Natural killer cell treated with Interleukin-12 subunit alpha and Interleukin-12 subunit beta and Interleukin-15 and Interleukin-18, amount 100 ng/mL, for 72 hours (primary cell): ENCODE results near the gene CLDN19. TPM values are rescaled to one million over a fixed set of nuclear protein-coding genes. Genes with fewer than 3 reads are reported as not detected.
"Not testable (repeated sequence)": the region's sequence is repeated elsewhere in the genome, so short reads cannot be mapped to it uniquely, and the experiment has no call there.

Experiments
- ATAC-seq, 2 donors: fragments of 150-1000 bp; cut with Tn5 transposase in 1 of 2; sonication (Bioruptor Pico), chemical (Tn5 transposase) in 1 of 2; 2 replicates each; pipeline ENCODE4 v1.10.0; 2021
- DNase-seq: peaks from one replicate; pipeline ENCODE4 v3.0.0; 2022; ENCODE audit warnings: low spot score
- H3K27ac Mint-ChIP-seq, 2 donors: 1 replicate in 1 of 2; 2 replicates in 1 of 2; pipeline ENCODE4 v1.8.0; 2022; ENCODE audit warnings: mixed read lengths in 2 of 2, mild to moderate bottlenecking in 1 of 2, moderate library complexity in 1 of 2
- H3K27me3 Mint-ChIP-seq, 2 donors: 1 replicate in 1 of 2; 2 replicates in 1 of 2; pipeline ENCODE4 v1.8.0; 2022; ENCODE audit warnings: mixed read lengths in 2 of 2
- H3K36me3 Mint-ChIP-seq: one replicate; pipeline ENCODE4 v1.8.0; 2022; ENCODE audit warnings: mixed read lengths
- H3K4me1 Mint-ChIP-seq, 2 donors: 1 replicate in 1 of 2; 2 replicates in 1 of 2; pipeline ENCODE4 v1.8.0; 2022; ENCODE audit warnings: low read depth in 2 of 2, mixed read lengths in 2 of 2, mild to moderate bottlenecking in 1 of 2
- H3K4me3 Mint-ChIP-seq: one replicate; pipeline ENCODE4 v1.8.0; 2022; ENCODE audit warnings: mixed read lengths
- H3K9me3 Mint-ChIP-seq: 2 replicates; pipeline ENCODE4 v1.8.0; 2022; ENCODE audit warnings: mixed read lengths
- total RNA-seq, 2 donors: library from RNA; stranded (reverse); gene quantifications; one replicate each; pipeline ENCODE4 v1.2.3, GENCODE V29; 2022

The CLDN19 gene
- total RNA-seq, 2 donors from 2014 or later, result not detected

DNA sequence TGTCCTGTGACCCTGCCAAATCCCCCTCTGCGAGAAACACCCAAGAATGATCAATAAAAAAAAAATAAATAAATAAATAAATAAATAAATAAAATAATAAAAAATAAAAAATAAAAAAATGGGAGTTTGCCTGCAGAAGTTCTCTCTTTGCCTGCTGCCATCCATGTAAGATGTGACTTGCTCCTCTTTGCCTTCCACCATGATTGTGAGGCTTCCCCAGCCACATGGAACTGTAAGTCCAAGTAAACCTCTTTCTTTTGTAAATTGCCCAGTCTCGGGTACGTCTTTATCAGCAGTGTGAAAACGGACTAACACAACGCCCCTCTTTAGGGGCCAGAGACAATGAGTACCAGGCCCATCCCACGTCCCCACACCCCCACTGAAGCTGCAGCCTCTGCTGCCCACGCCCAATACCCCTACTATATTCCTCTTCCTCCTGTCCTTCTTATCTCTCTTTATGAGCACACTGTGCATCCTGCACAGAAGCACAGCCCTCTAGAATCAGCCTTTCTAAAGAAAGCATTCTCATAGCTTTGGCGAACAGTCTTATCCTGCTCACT, 11.6 kb upstream of the CLDN19 start:
- not testable (repeated sequence) for DNase-seq

DNA sequence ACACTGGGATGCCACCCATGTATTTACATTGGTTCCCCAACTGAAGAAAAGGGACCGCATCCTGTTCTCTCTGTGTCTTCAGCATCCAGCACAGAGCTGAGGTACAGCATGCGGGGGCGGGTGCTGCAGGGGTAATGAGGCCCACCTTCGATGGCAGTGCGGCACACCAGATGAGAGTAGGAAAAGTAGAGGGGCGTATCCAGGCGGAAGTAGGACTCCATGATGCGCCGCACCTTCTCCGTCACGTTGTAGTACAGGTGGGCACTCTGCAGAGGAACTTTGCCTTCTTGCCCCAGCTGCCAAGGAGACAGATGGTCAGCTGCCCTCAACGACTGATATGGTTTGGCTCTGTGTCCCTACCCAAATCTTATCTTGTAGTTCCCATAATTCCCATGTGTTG, 10.0 kb upstream of the CLDN19 start:
- Mint-ChIP-seq H3K27me3 (no peaks in the 10 kb centered on the region), H3K36me3 (peaks cover 20% of the 10 kb centered on the region), H3K4me3 (no peak overlapping the region), H3K27ac (no peak overlapping the region), H3K9me3 (no peaks in the 10 kb centered on the region), H3K4me1 (no peaks in the 10 kb centered on the region)
- no peak for ATAC-seq
- DNase-seq, result no peak

More for the DNA sequence above, 11.6 kb upstream of the CLDN19 start:
- H3K27me3 Mint-ChIP-seq, ATAC-seq, H3K27ac Mint-ChIP-seq, H3K4me1 Mint-ChIP-seq, H3K9me3 Mint-ChIP-seq, H3K4me3 Mint-ChIP-seq: not testable (repeated sequence)
- peaks cover 29% of the 10 kb centered on the region for H3K36me3 Mint-ChIP-seq

DNA sequence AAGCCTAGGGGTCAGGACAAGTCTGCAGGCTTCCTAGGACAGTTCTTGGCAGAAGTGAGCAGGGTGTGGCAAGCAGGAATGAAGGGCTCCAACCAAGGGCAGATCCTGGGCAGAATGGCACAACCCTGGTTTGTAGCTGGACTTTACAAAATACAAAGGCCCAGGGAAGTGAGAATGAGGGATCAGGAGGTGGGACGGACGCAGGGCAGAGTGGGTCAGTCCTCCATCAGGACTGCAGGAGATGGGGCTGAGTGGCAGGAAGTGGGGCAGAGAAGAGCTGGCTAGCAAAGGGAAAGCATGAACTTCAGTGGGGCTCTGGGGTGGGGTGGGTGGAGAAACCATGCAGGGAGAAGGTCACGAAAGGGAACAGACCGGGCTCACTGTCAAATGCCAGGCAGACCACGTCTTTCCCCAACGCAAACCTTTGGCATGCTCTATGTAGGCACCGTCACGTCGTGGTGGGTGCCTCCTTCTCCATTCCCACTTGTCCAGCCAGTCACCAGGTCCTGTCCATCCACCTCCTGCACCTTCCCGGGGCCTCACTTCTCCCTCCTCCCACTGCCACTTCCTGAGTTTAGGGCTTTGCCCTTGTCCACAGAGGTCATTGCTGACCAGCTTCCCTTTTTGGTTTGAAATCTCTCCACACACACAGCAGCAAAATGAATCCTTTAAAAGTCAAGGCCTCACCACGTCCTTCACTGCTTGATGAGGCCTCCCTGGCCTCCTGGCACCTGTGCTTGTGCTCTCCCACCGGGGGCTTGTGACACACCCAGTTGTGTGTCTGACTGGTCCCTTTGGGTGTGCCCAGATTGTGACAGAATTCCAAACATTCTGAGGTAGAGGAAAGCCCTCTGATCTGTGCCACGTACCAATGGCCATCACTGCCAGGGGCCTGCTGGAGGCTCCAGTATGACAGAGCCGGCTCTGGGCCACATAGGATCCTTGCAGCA, 8.7 kb upstream of the CLDN19 start:
- DNase-seq (no peak), ATAC-seq (no peak)
- Mint-ChIP-seq H3K9me3 (no peaks in the 10 kb centered on the region), H3K4me1 (no peaks in the 10 kb centered on the region), H3K36me3 (peaks cover 14% of the 10 kb centered on the region), H3K27me3 (no peaks in the 10 kb centered on the region), H3K27ac (no peak overlapping the region), H3K4me3 (no peak overlapping the region)

DNA sequence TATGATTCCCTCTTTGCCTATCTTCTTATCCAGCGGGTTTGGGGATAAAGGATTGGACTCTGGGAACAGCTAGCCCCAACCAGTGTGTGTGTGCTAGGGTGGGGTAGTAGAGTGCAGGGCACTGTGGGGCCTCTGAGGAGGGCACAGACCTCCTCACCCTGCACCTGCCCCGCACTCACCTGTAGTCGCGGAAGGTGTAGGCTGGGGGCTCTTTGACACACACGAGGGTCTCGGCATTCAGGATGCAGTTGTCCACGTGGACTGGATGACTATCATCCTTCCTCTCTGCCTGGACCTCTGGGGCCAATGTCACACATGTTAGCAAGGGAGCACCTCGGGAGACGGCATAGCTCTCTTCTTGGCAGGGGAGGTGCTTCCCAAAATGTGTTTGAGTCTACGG, 8.0 kb upstream of the CLDN19 start:
- no peak overlapping the region for H3K4me3 Mint-ChIP-seq
- H3K27ac Mint-ChIP-seq, result no peak overlapping the region
- ATAC-seq (no peak), DNase-seq (no peak)
- H3K4me1 Mint-ChIP-seq, result no peaks in the 10 kb centered on the region
- H3K27me3 Mint-ChIP-seq, result no peaks in the 10 kb centered on the region
- peaks cover 13% of the 10 kb centered on the region for H3K36me3 Mint-ChIP-seq
- no peaks in the 10 kb centered on the region for H3K9me3 Mint-ChIP-seq

- Mint-ChIP-seq H3K9me3 (no peaks in the 10 kb centered on the region), H3K27me3 (no peaks in the 10 kb centered on the region), H3K4me1 (no peaks in the 10 kb centered on the region), H3K36me3 (peaks cover 8% of the 10 kb centered on the region), H3K27ac (no peak overlapping the region), H3K4me3 (no peak overlapping the region)
- DNase-seq, result no peak
- ATAC-seq, result no peak
Measured at GRCh38 chr1:42747125-42747524, 7.1 kb upstream of the CLDN19 start.

GRCh38 chr1:42746436-42747105, 6.5 kb upstream of the CLDN19 start:
- ATAC-seq, result no peak
- no peaks in the 10 kb centered on the region for H3K4me1 Mint-ChIP-seq
- no peaks in the 10 kb centered on the region for H3K9me3 Mint-ChIP-seq
- H3K36me3 Mint-ChIP-seq, result peaks cover 2% of the 10 kb centered on the region
- DNase-seq, result no peak
- H3K4me3 Mint-ChIP-seq, result no peak overlapping the region
- no peak overlapping the region for H3K27ac Mint-ChIP-seq
- H3K27me3 Mint-ChIP-seq, result no peaks in the 10 kb centered on the region

DNA sequence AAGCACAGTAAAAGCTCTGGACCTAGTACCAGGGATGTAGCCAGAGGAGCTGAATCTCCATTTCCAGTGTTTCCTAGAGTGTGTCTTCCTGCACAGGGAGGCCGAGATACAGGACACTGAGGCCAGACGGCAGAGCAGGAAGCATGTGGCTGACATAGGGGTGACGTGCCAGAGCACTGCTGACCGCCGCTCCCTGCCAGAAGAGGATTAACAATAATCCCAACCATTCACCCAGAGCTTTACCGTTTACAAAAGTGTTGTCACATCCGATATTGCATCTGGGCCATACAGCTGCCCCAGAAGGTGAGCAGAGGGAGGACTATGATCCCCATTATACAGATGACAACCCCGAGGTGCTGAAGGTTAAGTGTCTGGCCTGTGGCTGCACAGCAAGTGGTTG, 5.8 kb upstream of the CLDN19 start:
- DNase-seq (no peak), ATAC-seq (no peak)
- no peaks in the 10 kb centered on the region for H3K9me3 Mint-ChIP-seq
- no peak overlapping the region for H3K27ac Mint-ChIP-seq
- no peak overlapping the region for H3K4me3 Mint-ChIP-seq
- H3K4me1 Mint-ChIP-seq, result no peaks in the 10 kb centered on the region
- H3K27me3 Mint-ChIP-seq, result no peaks in the 10 kb centered on the region
- no peaks in the 10 kb centered on the region for H3K36me3 Mint-ChIP-seq

GRCh38 chr1:42744148-42744413, 4.0 kb upstream of the CLDN19 start:
- H3K27me3 Mint-ChIP-seq, result no peaks in the 10 kb centered on the region
- no peaks in the 10 kb centered on the region for H3K4me1 Mint-ChIP-seq
- no peaks in the 10 kb centered on the region for H3K9me3 Mint-ChIP-seq
- no peak for DNase-seq
- no peak overlapping the region for H3K4me3 Mint-ChIP-seq
- no peak overlapping the region for H3K27ac Mint-ChIP-seq
- no peak for ATAC-seq
- H3K36me3 Mint-ChIP-seq, result no peaks in the 10 kb centered on the region

DNA sequence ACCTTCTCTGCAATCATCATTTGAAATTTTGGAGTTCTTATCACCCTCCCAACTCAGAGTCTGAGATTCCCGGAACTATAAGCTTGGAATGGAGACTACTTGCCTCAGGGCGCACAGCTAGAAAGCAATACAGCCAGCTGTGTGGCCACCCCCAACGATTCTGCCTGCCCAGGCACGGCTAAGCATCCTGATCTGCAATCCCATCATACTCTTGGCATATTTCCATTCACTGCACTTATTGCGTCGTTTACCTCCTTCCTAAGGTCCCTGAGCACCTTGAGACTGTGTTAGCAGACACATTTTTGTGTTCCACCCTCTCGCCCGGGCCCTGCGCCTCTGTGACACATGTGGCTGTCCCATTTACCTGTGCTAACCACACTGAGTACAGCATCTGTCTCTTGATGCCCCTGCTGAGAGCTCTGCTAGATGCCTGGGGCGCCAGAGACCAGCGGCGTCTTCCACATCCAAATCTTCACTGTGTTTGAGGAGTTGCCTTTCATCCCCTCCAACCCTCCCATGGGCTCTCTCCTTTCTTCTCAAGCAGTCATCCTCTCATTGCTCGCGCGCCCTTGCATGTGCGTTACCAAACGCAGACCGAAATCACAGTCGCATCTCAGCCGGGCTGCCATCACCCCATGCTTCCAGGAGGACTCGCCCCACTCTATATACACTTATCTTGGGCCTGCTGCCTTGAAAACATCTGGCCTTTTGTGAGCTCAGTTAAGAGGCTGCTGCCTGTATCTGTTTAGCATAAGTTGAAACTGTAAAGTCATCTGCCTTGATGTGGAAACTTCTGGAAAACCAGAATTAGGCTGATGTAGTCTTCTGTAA, 3.5 kb upstream of the CLDN19 start:
- DNase-seq (no peak), ATAC-seq (no peak)
- no peaks in the 10 kb centered on the region for H3K4me1 Mint-ChIP-seq
- H3K27me3 Mint-ChIP-seq, result no peaks in the 10 kb centered on the region
- no peak overlapping the region for H3K4me3 Mint-ChIP-seq
- H3K9me3 Mint-ChIP-seq, result no peaks in the 10 kb centered on the region
- H3K36me3 Mint-ChIP-seq, result no peaks in the 10 kb centered on the region
- no peak overlapping the region for H3K27ac Mint-ChIP-seq

DNA sequence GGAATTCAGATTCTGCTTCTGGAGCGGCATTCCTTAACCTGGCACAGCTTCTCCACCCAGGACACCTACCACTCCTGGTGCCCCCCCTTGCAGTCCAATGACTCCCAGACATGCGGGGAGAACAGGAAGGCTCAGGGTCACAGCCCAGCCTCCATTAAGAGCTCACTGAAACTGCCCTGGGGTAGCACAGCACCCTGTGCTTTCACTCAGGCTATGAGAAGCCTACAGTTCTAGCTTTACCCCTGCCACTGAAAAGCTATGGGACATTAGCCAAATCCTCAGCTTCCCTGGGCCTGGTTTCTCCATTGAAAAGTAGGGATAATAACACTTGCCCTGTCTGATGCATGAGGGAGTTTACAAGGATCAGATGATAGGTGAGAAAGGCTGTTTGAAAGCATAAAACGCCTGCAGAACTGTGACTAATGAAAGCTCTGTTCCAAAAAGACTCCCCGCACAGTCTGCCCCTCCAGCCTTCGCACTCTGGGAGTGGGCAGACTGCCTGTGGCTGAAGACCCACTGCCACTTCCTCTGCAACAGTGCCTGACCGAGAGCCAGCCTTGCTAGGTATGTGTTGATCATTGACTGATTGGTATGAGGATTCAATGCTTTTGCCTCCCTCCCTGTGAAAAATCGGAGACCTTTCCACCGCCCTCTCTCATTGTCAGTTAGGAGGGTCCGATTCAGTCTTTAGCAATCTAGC, 2.7 kb upstream of the CLDN19 start:
- H3K4me1 Mint-ChIP-seq, result no peaks in the 10 kb centered on the region
- no peaks in the 10 kb centered on the region for H3K36me3 Mint-ChIP-seq
- no peaks in the 10 kb centered on the region for H3K27me3 Mint-ChIP-seq
- no peak overlapping the region for H3K4me3 Mint-ChIP-seq
- H3K9me3 Mint-ChIP-seq, result no peaks in the 10 kb centered on the region
- no peak overlapping the region for H3K27ac Mint-ChIP-seq
- no peak for ATAC-seq
- no peak for DNase-seq

- H3K9me3 Mint-ChIP-seq, result no peaks in the 10 kb centered on the region
- peaks cover 0 to 3% of the 10 kb centered on the region in 2 donors for H3K4me1 Mint-ChIP-seq
- H3K27me3 Mint-ChIP-seq, result no peaks in the 10 kb centered on the region
- ATAC-seq (no peak), DNase-seq (no peak)
- no peak overlapping the region for H3K4me3 Mint-ChIP-seq
- no peaks in the 10 kb centered on the region for H3K36me3 Mint-ChIP-seq
- H3K27ac Mint-ChIP-seq, result no peak overlapping the region
Measured at GRCh38 chr1:42742141-42742540, 2.1 kb upstream of the CLDN19 start.

- Mint-ChIP-seq H3K27ac (no peak overlapping the region), H3K27me3 (no peaks in the 10 kb centered on the region), H3K9me3 (no peaks in the 10 kb centered on the region), H3K36me3 (no peaks in the 10 kb centered on the region), H3K4me1 (peaks cover 0 to 4% of the 10 kb centered on the region in 2 donors), H3K4me3 (no peak overlapping the region)
- ATAC-seq, result no peak
- no peak for DNase-seq
Measured at GRCh38 chr1:42741706-42742105, 1.7 kb upstream of the CLDN19 start.

DNA sequence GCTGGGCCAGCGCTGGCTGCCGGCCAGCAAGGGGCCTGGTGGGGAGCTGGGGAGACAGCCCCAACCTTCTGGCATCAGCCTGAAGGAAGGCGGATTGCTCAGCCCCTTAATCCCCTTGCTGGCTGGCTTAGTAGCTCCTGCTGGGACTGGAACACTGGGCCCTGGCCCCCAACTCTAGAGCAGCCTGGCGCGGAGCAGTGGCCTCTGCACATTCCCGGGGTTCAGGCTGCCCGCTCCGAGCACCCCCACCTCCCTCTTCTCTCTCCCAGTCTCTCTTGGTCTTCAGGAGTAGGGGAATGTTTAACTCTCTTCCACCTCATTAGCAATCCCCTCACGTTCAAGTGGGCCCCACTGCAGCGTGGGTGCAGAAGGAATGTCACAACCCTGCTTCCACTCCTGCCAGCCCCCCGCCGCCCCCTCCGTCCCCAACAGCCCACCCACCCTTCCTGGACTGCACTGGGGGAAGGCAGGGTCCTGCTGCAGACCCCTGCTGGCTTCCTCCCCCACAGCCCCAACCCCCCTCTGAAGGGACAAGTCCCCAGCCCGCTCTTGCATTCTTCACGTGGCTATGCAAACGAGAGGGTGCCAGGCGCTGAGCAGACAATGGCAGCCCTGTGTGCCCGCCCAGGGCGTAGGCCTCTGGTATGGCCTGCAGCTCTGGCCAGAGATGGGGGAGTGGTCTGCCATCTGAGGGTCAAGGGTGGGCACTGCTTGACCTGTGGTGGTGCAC, 980 bp upstream of the CLDN19 start:
- Mint-ChIP-seq H3K4me3 (no peak overlapping the region), H3K27ac (no peak overlapping the region), H3K9me3 (no peaks in the 10 kb centered on the region), H3K4me1 (peaks cover 0 to 4% of the 10 kb centered on the region in 2 donors), H3K36me3 (no peaks in the 10 kb centered on the region), H3K27me3 (no peaks in the 10 kb centered on the region)
- ATAC-seq (no peak), DNase-seq (no peak)
